Ovary (tissue), 3 donors: ENCODE data around the gene MPC1.

Experiments used
- EP300 ChIP-seq: sonication (generic); formaldehyde crosslinking; IDR thresholded peaks from one replicate; pipeline ENCODE4 v1.6.1; 2017; ENCODE audit warnings: antibody characterized with exemption
- POLR2A ChIP-seq: fragments of 450-650 bp; IDR thresholded peaks from one replicate; pipeline ENCODE4 v1.6.1; 2017; ENCODE audit warnings: antibody characterized with exemption, mild to moderate bottlenecking, moderate library complexity
- TF ChIP-seq, protein P1 (sequence below), 3 donors: fragments of 450-650 bp in 2 of 3; fragments of 200-600 bp in 1 of 3; IDR thresholded peaks; one replicate each; pipeline versions ENCODE4 v1.5.1 to v1.8.0; 2016 to 2022; ENCODE audit warnings: antibody characterized with exemption in 3 of 3, mild to moderate bottlenecking in 1 of 3
- donor health status: DM: no; HTN: no; CAD: no.

DNA sequence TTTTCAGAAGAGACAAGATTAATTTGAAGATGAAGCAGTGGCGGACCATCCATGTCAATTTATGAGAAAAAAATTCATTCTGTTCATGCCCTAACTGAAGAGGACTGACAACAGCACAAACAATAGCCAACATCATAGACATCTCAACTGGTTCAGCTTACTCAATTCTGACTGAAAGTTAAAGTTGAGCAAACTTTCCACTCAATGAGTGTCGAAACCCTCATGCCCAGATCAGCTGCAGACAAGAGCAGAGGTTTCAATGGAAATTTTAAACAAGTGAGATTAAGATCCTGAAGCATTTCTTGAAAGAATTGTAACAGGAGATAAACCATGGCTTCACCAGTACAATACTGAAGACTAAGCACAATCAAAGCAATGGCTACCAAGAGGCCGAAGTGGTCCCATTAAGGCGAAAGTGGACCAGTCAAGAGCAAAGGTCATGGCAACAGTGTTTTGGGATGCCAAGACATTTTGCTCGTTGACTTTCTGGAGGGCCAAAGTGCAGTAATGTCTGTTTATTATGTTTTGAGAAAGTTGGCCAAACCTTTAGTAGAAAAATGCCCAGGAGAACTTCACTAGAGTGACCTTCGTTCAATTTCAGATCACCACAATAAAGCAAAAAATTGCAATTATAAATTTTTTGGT is 34.3 kb downstream of the MPC1 start:
- TF ChIP-seq, protein P1, sequence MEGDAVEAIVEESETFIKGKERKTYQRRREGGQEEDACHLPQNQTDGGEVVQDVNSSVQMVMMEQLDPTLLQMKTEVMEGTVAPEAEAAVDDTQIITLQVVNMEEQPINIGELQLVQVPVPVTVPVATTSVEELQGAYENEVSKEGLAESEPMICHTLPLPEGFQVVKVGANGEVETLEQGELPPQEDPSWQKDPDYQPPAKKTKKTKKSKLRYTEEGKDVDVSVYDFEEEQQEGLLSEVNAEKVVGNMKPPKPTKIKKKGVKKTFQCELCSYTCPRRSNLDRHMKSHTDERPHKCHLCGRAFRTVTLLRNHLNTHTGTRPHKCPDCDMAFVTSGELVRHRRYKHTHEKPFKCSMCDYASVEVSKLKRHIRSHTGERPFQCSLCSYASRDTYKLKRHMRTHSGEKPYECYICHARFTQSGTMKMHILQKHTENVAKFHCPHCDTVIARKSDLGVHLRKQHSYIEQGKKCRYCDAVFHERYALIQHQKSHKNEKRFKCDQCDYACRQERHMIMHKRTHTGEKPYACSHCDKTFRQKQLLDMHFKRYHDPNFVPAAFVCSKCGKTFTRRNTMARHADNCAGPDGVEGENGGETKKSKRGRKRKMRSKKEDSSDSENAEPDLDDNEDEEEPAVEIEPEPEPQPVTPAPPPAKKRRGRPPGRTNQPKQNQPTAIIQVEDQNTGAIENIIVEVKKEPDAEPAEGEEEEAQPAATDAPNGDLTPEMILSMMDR (IDR thresholded peaks at IDR 0.05): no peak
- TF ChIP-seq POLR2A (no peak), EP300 (no peak)
